Astrocyte (in vitro differentiated cells and primary cell): Measurements from ENCODE around the gene S100A14.

Experiments used
- CTCF ChIP-seq: IDR thresholded peaks from 2 replicates; pipeline ENCODE4 v1.5.1; 2011; ENCODE audit warnings: low read depth, mild to moderate bottlenecking, inconsistent platforms, low read length, moderate library complexity; ENCODE audit not compliant: insufficient read depth
- EZH2 ChIP-seq: IDR thresholded peaks from 2 replicates; pipeline ENCODE4 v1.6.1; 2012; ENCODE audit warnings: mild to moderate bottlenecking, low read length, inconsistent platforms; ENCODE audit not compliant: insufficient read depth

- TF ChIP-seq CTCF, result no peak
- no peak for TF ChIP-seq EZH2
Measured at GRCh38 chr1:153623101-153623500, 7.0 kb upstream of the S100A14 start.
